Pancreas (tissue), 10 donors: ENCODE measurements around the gene TP53. TPM values are rescaled to one million over a fixed set of nuclear protein-coding genes. Genes with fewer than 3 reads are reported as not detected.

Experiments
- ATAC-seq, 4 donors: fragments of 200-7000 bp; cut with Tn5 transposase; one replicate each; pipeline versions ENCODE4 v1.8.0 to v1.9.1; 2020; ENCODE audit warnings: mild to moderate bottlenecking in 4 of 4, moderate library complexity in 4 of 4
- DNase-seq, 6 donors: peaks; one replicate each; pipeline ENCODE4 v3.0.0-alpha.2; 2020
- FAIRE-seq: peaks from 2 replicates; lab custom pipeline; 2012; peaks lifted over from hg19 to GRCh38; lab: Jason Lieb, UNC
- H3K27ac ChIP-seq, 4 donors: fragments of 200-600 bp; sonication (generic); 1 replicate in 3 of 4; 2 replicates in 1 of 4; pipeline versions ENCODE4 v1.5.0 to v1.8.0; 2020
- H3K27me3 ChIP-seq, 4 donors: fragments of 200-600 bp; one replicate each; pipeline ENCODE4 v1.8.0; 2021
- H3K36me3 ChIP-seq, 3 donors: fragments of 200-600 bp; sonication (generic) in 1 of 3; one replicate each; pipeline versions ENCODE4 v1.5.0 to v1.8.0; 2020 to 2021
- H3K4me1 ChIP-seq, 3 donors: fragments of 200-600 bp; one replicate each; pipeline ENCODE4 v1.8.0; 2021
- H3K4me3 ChIP-seq, 4 donors: fragments of 200-600 bp; sonication (generic) in 2 of 4; one replicate each; pipeline versions ENCODE4 v1.5.0 to v1.8.0; 2020 to 2021
- H3K9me3 ChIP-seq, 4 donors: fragments of 200-600 bp; one replicate each; pipeline ENCODE4 v1.8.0; 2021
- WGBS, 2 donors: extraction: QIAGEN DNeasy Blood & Tissue Kit; methylation state at CpG; one replicate each; pipeline ENCODE4 v1.1.7; 2013; 5-methylcytosine and 5-hydroxymethylcytosine counted together
- intact Hi-C, 3 donors: fragments of 100-400 bp; cut with DNase I; formaldehyde crosslinking; loops; one replicate each; pipeline versions ENCODE4 v1.11.1 to v1.14.2; 2022
- polyA plus RNA-seq, 2 donors: library from polyadenylated mRNA; stranded (reverse); fragments of 200-250 nt; gene quantifications; one replicate each; pipeline ENCODE4 v1.2.3, GENCODE V29; 2013
- total RNA-seq, 6 donors: library from RNA; stranded (reverse); fragmentation: NEBNext Ultra II Directional in 4 of 6; extraction: Animal tissue kit (Norgen Biotek cat#: 25700) in 4 of 6; gene quantifications; one replicate each; pipeline versions ENCODE4 v1.2.1 to v1.2.4, GENCODE V29; 2021 to 2023
- TF ChIP-seq, protein P1 (sequence below), 4 donors: fragments of 200-600 bp; sonication (generic) in 3 of 4; IDR thresholded peaks; one replicate each; pipeline versions ENCODE4 v1.5.0 to v1.8.0; 2021; ENCODE audit warnings: antibody characterized with exemption in 4 of 4
- donor health status: healthy with polysubstance abuse.
- donor health status: DM: no; HTN: no; CAD: no; lungs with moderate emphysema.
- donor health status: DM: no; HTN: no; CAD: no.
- donor health status: control.
- donor health status: control.
- donor health status: Bipolar disorder and iron deficiency.
- donor health status: DM: yes; HTN: yes; CAD: no.
- donor health status: DM: no; HTN: no; CAD: no.
- donor health status: DM: no; HTN: no; CAD: no.
- donor health status: DM: yes; HTN: yes; CAD: no.

TP53 gene
- total and polyA plus RNA-seq, 8 donors, result 8.3 to 35.9 (median 24.8) TPM

DNA sequence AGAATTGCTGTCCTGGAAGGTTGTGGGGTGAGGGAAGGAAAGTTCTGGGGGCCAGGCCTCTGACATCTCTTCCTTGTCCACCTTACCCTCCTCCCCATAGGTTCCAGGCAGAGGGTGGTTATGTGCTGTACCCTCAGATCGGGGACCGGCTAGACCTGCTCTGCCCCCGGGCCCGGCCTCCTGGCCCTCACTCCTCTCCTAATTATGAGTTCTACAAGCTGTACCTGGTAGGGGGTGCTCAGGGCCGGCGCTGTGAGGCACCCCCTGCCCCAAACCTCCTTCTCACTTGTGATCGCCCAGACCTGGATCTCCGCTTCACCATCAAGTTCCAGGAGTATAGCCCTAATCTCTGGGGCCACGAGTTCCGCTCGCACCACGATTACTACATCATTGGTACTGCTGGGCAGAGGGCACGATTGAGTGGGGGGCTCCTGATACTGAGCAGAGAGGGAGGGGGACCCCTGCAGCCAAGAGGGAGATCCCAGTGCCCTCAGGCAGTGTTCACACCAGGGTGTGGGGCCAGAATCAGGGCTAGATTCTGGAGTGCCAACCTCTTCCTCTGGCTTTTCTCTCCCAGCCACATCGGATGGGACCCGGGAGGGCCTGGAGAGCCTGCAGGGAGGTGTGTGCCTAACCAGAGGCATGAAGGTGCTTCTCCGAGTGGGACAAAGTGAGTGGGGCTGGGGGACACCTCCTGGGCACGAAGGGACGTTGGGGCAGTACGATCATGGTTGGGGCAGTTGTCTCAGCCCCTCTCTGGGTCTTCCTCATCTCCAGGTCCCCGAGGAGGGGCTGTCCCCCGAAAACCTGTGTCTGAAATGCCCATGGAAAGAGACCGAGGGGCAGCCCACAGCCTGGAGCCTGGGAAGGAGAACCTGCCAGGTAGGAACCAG lies 20.8 kb upstream of the TP53 start:
- H3K36me3 ChIP-seq, result no peaks in the 10 kb centered on the region
- TF ChIP-seq, protein P1, sequence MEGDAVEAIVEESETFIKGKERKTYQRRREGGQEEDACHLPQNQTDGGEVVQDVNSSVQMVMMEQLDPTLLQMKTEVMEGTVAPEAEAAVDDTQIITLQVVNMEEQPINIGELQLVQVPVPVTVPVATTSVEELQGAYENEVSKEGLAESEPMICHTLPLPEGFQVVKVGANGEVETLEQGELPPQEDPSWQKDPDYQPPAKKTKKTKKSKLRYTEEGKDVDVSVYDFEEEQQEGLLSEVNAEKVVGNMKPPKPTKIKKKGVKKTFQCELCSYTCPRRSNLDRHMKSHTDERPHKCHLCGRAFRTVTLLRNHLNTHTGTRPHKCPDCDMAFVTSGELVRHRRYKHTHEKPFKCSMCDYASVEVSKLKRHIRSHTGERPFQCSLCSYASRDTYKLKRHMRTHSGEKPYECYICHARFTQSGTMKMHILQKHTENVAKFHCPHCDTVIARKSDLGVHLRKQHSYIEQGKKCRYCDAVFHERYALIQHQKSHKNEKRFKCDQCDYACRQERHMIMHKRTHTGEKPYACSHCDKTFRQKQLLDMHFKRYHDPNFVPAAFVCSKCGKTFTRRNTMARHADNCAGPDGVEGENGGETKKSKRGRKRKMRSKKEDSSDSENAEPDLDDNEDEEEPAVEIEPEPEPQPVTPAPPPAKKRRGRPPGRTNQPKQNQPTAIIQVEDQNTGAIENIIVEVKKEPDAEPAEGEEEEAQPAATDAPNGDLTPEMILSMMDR (IDR thresholded peaks at IDR 0.05), result no peak
- no peak overlapping the region for H3K4me3 ChIP-seq
- H3K27me3 ChIP-seq, result peaks cover 0 to 12% (median 0%) of the 10 kb centered on the region in 4 donors
- FAIRE-seq (no peak), DNase-seq (peak in 1 of 6 donors; percentile 30), ATAC-seq (no peak)
- no peaks in the 10 kb centered on the region for H3K9me3 ChIP-seq
- H3K27ac ChIP-seq, result no peak overlapping the region
- intact Hi-C loops, result no loop called here
- WGBS, 2 donors, result 66 to 75% methylated on average over 22 of the region's 22 CpGs
- H3K4me1 ChIP-seq, result no peaks in the 10 kb centered on the region

DNA sequence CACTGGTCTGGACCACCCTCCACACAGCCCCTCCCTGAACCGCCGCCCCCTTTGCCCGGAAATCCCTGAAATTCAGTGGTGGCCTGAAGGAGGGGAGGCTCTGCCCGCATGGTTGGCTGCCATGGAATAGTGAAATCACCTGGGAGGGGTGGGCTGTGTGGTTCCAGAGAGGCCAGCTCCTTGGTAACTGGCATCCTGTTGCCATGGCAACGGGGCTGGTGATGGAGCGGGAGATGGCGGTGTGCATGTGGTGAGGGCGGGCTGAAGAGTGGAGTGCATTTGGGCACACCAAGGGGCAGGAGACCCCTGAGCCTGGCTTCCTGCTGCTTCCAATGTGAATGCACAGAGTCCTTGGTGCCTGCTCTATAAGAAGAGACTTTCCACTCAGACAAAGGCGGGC lies 20.2 kb upstream of the TP53 start:
- FAIRE-seq, result no peak
- TF ChIP-seq, protein P1 (IDR thresholded peaks at IDR 0.05), result no peak
- Histone ChIP-seq H3K9me3 (no peaks in the 10 kb centered on the region), H3K27ac (no peak overlapping the region), H3K4me3 (no peak overlapping the region), H3K4me1 (no peaks in the 10 kb centered on the region), H3K36me3 (no peaks in the 10 kb centered on the region), H3K27me3 (peaks cover 0 to 12% (median 0%) of the 10 kb centered on the region in 4 donors)
- ATAC-seq, result no peak
- 74 to 80% methylated on average over 9 of the region's 9 CpGs for WGBS, 2 donors
- no peak for DNase-seq
- intact Hi-C loops, result no loop called here

DNA sequence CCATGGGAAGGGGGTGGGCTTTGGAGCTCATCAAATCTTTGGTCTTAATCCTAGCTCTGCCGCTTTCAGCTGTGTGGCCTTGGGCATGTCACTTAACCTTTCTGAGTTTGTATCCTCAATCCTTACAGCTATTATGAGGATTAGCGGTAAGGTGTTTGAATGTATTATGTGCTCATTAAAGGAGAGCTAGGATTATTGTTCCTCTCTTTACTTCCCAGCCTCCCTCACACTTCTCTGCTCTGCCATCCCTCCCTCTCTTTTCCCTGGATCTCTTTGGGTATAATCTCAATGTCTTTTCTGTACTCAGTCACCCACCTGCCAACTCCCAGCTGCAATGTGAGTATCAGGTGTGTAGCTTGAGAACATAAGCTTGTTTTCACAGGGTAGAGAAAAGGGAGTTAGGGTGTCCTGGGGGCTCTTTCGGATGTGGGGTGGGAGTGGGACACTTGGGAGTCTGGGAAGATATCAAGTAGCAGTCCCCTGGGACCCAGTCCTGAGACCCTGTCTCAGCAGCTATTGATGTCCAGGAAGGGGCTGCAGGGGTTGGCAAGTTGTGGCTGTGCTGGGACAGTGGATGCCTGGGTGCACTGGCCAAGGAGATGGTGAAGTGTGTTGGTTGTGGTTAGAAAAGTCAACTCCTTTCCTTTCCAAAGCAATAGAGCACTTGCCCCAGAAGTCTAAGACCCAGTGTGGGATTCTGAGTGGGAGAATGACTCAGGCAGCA lies 19.5 kb upstream of the TP53 start:
- H3K4me3 ChIP-seq, result no peak overlapping the region

DNA sequence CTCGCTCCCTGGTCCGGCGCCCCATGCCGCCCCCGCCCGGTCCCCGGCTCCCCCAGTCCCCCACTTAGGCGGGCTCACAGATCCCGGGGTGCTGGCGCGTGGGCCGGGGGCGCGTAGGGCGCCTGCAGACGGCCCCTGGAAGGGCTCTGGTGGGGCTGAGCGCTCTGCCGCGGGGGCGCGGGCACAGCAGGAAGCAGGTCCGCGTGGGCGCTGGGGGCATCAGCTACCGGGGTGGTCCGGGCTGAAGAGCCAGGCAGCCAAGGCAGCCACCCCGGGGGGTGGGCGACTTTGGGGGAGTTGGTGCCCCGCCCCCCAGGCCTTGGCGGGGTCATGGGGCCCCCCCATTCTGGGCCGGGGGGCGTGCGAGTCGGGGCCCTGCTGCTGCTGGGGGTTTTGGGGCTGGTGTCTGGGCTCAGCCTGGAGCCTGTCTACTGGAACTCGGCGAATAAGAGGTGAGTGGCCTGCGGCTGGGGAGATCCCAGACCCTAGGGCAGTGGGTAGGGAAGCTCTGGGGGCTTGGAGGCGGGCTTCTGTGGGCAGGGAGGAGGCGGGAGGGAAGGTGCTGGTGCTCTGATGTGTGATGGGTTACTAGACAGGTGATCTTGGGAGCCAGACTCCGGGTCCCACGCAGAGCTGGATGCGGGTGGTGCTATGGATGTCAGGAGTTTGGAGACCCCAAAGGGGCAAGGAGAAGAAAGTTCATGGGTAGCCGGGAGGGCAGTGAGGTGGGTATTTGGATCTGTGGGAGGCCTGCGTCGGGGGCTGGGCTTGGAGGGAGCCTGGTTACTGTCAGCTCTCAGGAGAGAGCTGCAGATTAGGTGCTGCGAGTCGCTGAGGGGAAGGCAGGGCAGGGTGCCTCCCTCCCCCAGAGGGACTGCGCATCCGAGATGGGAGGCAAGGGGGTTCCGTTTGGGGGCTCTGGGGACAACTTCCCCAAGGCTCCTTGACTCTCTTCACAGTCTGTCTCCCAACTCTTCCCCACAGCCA lies 18.3 kb upstream of the TP53 start:
- TF ChIP-seq, protein P1 (IDR thresholded peaks at IDR 0.05), result no peak
- H3K36me3 ChIP-seq, result no peaks in the 10 kb centered on the region
- FAIRE-seq (no peak), DNase-seq (no peak), ATAC-seq (peak in 2 of 4 donors; percentile 11 to 20)
- 9 to 15% methylated on average over 32 to 50 of the region's 50 CpGs for WGBS, 2 donors
- peaks cover 0 to 12% (median 0%) of the 10 kb centered on the region in 4 donors for H3K27me3 ChIP-seq
- intact Hi-C loops, result no loop called here
- peak overlapping the region in 3 of 4 donors; percentile 23 to 53 (median 36) for H3K4me3 ChIP-seq
- no peak overlapping the region for H3K27ac ChIP-seq
- H3K9me3 ChIP-seq, result no peaks in the 10 kb centered on the region
- H3K4me1 ChIP-seq, result no peaks in the 10 kb centered on the region

More for the DNA sequence above, 19.5 kb upstream of the TP53 start:
- Histone ChIP-seq H3K27ac (no peak overlapping the region), H3K36me3 (no peaks in the 10 kb centered on the region), H3K4me1 (no peaks in the 10 kb centered on the region), H3K27me3 (peaks cover 0 to 12% (median 0%) of the 10 kb centered on the region in 4 donors), H3K9me3 (no peaks in the 10 kb centered on the region)
- TF ChIP-seq, protein P1 (IDR thresholded peaks at IDR 0.05), result no peak
- DNase-seq (no peak), FAIRE-seq (no peak), ATAC-seq (no peak)
- 63 to 69% methylated on average over 3 of the region's 3 CpGs for WGBS, 2 donors
- intact Hi-C loops, result no loop called here
